ENCODE data around the gene DUSP22.

GRCh38 chr6:343960-344815, 51.9 kb downstream of the DUSP22 start:
- TF ChIP-seq CTCF (IDR thresholded peaks at IDR 0.05): no peak
- no peak for TF ChIP-seq POLR2A (IDR thresholded peaks at IDR 0.05)
